Measurements from ENCODE around the gene PAOX. TPM values are rescaled to one million over a fixed set of nuclear protein-coding genes. Genes with fewer than 3 reads are reported as not detected.
"Not testable (repeated sequence)": the region's sequence is repeated elsewhere in the genome, so short reads cannot be mapped to it uniquely, and the experiment has no call there.

Gene PAOX
- total RNA-seq, 4 donors from 2014 or later: 7.1 to 14.5 (median 9.6) TPM

DNA sequence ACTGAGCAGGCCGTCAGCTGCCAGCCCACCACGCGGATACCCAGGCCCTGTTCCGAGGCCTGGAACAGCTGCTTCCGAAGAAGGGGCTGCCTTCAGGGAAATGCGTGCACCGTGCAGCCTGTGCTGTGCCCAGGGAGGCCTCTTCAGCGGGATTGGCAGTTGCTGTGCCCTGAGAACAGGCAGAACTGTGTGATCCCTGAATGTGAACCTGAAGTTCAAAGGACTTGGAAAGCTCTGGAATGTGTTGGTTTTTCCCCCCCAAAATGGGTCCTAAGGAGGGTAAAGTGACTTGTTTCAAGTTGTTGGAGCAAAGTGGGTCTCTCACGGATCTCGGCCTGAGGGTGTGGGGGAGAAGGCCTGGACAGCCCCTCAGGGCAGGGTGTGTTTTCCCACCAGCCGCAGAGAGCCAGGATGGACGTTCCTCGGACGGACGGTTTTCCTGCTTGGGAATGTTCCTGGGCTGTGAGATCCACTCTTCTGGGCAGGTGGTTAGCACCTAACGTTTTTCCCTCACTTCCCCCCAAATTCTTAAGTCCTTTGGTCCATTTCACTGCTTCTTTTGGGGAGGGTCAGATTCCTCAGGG is 43.3 kb downstream of the PAOX start:
- WGBS, 2 donors (ENCODE audit: low coverage in 1 of 2): 87 to 90% methylated on average over 4 to 6 of the region's 16 CpGs
- H3K27ac ChIP-seq: no peak overlapping the region
- H3K4me3 ChIP-seq: no peak overlapping the region
- TF ChIP-seq EP300 (IDR thresholded peaks at IDR 0.05) (no peak), POLR2AphosphoS5 (IDR thresholded peaks at IDR 0.05) (no peak), POLR2A (IDR thresholded peaks at IDR 0.05) (no peak)
- TF ChIP-seq, protein P1, sequence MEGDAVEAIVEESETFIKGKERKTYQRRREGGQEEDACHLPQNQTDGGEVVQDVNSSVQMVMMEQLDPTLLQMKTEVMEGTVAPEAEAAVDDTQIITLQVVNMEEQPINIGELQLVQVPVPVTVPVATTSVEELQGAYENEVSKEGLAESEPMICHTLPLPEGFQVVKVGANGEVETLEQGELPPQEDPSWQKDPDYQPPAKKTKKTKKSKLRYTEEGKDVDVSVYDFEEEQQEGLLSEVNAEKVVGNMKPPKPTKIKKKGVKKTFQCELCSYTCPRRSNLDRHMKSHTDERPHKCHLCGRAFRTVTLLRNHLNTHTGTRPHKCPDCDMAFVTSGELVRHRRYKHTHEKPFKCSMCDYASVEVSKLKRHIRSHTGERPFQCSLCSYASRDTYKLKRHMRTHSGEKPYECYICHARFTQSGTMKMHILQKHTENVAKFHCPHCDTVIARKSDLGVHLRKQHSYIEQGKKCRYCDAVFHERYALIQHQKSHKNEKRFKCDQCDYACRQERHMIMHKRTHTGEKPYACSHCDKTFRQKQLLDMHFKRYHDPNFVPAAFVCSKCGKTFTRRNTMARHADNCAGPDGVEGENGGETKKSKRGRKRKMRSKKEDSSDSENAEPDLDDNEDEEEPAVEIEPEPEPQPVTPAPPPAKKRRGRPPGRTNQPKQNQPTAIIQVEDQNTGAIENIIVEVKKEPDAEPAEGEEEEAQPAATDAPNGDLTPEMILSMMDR (IDR thresholded peaks at IDR 0.05): no peak
- peaks cover 29% of the 10 kb centered on the region for H3K27me3 ChIP-seq
- peaks cover 0 to 37% of the 10 kb centered on the region in 2 donors for H3K36me3 ChIP-seq
- peaks cover 0 to 10% (median 0%) of the 10 kb centered on the region in 3 donors for H3K4me1 ChIP-seq
- H3K9me3 ChIP-seq: no peaks in the 10 kb centered on the region
- ATAC-seq: no peak

DNA sequence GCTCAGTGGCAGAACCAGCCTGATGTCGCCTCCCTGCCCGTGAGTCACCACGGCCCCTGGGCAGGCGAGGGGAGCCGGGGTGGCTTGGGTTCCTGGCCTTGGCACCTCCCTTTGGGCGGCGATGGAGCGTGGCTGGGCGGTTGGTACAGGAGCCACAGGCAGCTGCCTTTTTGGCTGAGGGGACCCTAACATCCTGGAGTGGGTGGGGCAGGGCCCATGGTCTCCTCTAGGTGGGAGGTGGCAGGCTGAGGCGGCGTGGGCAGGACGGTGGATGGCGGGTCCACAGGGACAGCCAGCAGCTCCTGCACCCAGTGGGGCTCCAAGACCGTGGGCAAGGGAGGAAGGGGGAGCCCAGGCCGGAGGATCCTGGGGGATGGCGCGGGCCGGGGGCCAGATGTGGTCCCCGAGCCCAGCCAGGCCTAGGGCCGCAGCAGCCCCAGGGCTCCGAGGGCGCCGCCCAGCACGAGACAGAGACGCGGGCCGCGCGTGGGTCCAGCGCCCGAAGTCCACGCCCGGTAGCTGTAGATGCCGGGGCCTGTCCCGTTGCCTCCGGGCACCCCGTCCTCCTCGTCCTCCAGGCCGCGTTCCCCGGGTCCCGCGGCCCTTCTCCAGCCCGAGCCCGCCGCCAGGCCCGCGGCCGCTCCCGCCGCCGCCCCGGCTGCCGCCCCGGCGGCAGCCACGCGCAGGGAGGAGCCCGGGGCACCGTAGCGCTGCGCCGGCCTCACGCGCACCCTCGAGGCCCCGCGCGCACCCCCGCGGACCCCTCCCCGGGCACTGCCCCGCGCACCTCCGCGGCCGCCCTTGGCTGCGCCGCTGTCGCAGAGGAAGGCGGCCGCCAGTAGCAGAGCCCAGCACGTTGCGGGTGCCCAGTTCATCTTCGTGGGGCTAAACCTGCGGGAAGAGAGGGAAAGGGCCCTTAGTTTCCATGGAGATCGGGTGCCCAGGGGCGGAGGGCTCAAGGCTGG is 44.0 kb downstream of the PAOX start:
- H3K9me3 ChIP-seq: no peaks in the 10 kb centered on the region
- TF ChIP-seq, protein P1 (IDR thresholded peaks at IDR 0.05): no peak
- TF ChIP-seq EP300 (IDR thresholded peaks at IDR 0.05): no peak
- no peak for TF ChIP-seq POLR2A (IDR thresholded peaks at IDR 0.05)
- TF ChIP-seq POLR2AphosphoS5 (IDR thresholded peaks at IDR 0.05): no peak
- peaks cover 0 to 34% of the 10 kb centered on the region in 2 donors for H3K36me3 ChIP-seq
- ATAC-seq: no peak
- peak overlapping the region in 1 of 2 donors; percentile 30 for H3K4me3 ChIP-seq
- no CpG with 5 or more reads among the region's 88 CpGs for WGBS, 2 donors (ENCODE audit: low coverage in 1 of 2)
- H3K27me3 ChIP-seq: peaks cover 29% of the 10 kb centered on the region
- peaks cover 0 to 10% (median 0%) of the 10 kb centered on the region in 3 donors for H3K4me1 ChIP-seq
- H3K27ac ChIP-seq: no peak overlapping the region

DNA sequence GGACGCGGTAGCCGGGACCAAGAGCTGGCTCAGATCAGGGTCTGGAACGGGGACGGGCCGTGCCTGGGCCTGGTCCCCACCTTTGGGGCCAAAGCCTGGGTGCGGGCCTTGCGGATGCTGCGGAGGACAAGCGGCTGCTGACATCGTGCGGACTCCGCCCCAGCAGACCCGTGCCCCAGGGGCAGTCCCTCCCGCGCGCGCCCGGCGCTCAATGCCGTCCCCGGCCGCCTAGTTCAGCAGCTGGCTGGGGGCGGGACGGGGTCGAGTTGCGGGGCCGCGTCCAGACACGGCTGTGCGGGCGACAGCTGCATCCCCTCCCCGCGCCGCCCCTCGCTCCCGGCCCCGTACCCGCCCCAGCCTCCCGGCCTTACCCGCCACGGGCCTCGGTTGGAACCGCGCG is 45.0 kb downstream of the PAOX start:
- Histone ChIP-seq H3K27me3 (peaks cover 29% of the 10 kb centered on the region), H3K4me3 (peak overlapping the region in 1 of 2 donors; percentile 18), H3K4me1 (peaks cover 0 to 10% (median 0%) of the 10 kb centered on the region in 3 donors), H3K36me3 (peaks cover 0 to 24% of the 10 kb centered on the region in 2 donors)
- WGBS, 2 donors (ENCODE audit: low coverage in 1 of 2): no CpG with 5 or more reads among the region's 46 CpGs
- not testable (repeated sequence) for H3K27ac ChIP-seq, H3K9me3 ChIP-seq, ATAC-seq

DNA sequence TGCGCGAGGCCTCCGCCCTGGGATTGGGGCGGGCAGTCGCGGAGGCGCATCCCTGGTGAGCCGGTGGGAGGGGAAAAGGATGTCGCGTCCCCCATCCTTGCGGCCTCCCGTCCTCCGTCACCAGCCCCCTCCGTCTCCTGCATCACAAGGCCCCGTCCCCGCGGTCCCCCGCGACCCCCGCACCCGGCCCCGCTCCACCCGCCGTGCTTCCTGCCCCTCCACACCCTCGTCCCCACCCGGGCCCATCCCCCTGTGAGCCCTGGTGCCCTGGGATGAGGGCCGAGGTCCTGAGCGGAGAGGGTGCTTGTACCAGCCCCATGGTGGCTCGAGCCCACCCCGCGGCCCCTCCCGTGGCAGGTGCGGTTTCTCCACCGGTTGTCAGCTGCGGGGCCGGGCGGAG is 45.5 kb downstream of the PAOX start, which contains the start of gene SPRN:
SPRN (minus strand) TSS at position 25 of the 400 bp plus-strand sequence. CDS start 944 bp downstream, outside the sequence.
- Histone ChIP-seq H3K4me1 (peaks cover 0 to 10% (median 0%) of the 10 kb centered on the region in 3 donors), H3K27me3 (peaks cover 29% of the 10 kb centered on the region), H3K4me3 (peak within 1 kb of the TSS in 1 of 2 donors; percentile 30), H3K36me3 (peaks cover 0 to 19% of the 10 kb centered on the region in 2 donors)
- WGBS, 2 donors (ENCODE audit: low coverage in 1 of 2): 42% methylated on average over 2 of the region's 37 CpGs; no CpG with 5 or more reads in 1 of the 2 donors
- ATAC-seq: peak; percentile 19
- not testable (repeated sequence) for H3K27ac ChIP-seq, H3K9me3 ChIP-seq

DNA sequence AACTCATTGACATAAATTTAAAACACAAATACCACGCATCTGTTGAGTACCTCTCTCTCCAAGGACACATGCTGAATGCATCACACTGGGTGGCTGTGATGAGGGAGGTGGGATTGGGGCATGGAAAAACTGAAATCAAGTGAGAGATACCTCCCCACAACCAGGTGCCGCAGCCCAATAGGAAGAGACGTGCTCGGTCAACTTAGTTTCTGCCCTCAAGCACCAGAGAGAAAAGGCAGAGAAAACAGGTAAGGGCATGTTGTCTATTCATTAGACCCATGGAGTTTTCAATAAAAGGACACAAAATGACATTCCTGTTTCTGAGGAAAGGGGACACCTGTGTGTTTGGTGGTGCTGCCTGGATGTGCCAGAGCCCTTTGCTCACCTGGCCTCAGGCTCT is 50.5 kb downstream of the PAOX start:
- not testable (repeated sequence) for H3K27me3 ChIP-seq, H3K27ac ChIP-seq, ATAC-seq, H3K36me3 ChIP-seq, H3K4me1 ChIP-seq, H3K9me3 ChIP-seq, H3K4me3 ChIP-seq
- WGBS, 2 donors (ENCODE audit: low coverage in 1 of 2): 75 to 88% methylated on average over 1 to 4 of the region's 4 CpGs

DNA sequence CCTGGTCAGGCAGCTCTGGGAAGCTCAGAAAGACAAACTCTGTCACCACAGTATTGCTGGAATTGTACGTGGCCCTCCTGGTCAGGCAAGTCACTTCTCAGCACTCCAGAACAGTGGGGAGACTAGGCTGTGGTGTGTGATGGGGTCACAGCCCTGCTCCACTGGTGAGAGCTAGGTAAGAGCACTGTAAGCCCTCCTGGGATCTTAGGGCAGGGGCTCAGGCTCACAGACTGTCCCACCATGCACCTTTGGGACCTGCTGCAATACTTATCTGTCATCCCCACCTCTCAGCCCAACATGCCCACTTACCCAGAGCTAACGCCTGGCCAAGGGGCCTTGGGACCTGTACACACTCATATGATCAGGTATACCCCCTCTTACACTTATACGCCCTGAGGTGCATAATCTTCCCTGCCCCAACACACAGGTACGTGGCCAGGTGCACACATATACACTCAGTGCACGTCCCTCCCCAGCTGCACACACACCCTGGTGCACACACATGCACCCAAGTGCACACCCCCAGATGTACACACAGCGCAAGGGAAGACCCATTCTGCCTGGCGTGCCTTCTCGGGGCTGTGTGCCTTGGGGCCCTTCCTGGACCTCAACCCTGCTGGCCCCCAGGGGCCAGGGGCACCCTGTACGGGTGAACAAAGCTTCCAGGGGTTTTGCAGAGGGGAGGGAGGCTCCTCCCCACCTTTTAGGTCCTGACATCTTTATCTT is 53.0 kb downstream of the PAOX start:
- not testable (repeated sequence) for ATAC-seq, H3K4me3 ChIP-seq, H3K9me3 ChIP-seq, H3K27ac ChIP-seq, H3K36me3 ChIP-seq, H3K4me1 ChIP-seq, H3K27me3 ChIP-seq
- no CpG with 5 or more reads among the region's 9 CpGs for WGBS, 2 donors (ENCODE audit: low coverage in 1 of 2)

DNA sequence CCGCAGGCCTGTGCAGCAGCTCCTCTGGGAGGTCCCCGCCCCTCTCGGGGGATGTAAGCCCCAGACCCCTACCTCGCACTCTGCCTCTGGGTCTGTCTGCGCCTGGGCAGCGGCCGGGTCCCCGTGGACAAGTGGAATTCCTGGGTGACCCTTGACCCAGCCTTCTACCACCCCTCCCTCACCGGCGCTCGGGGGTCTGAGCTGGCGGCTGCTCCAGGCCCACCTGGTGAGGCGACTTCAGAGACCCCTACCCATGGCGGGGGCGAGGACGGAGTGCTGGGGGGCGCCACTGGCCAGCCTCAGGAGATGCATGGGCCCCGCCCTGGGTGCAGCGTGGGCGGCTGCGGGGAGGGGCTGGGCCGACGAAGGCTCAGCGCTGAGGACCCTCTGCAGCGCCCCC is 53.7 kb downstream of the PAOX start:
- not testable (repeated sequence) for H3K4me1 ChIP-seq, H3K36me3 ChIP-seq, H3K27ac ChIP-seq, H3K9me3 ChIP-seq, H3K27me3 ChIP-seq, ATAC-seq, H3K4me3 ChIP-seq
- WGBS, 2 donors (ENCODE audit: low coverage in 1 of 2): no CpG with 5 or more reads among the region's 25 CpGs
